GM23338 (cell line): ENCODE results near the gene SHISA4. TPM values are rescaled to one million over a fixed set of nuclear protein-coding genes. Genes with fewer than 3 reads are reported as not detected.

Experiments
- ATAC-seq: fragments of 200-7000 bp; cut with Tn5 transposase; 3 replicates; pipeline ENCODE4 v1.9.1; 2020
- DNase-seq: peaks from one replicate; pipeline ENCODE4 v3.0.0-alpha.2; 2015; ENCODE audit warnings: low spot score
- H2AFZ ChIP-seq: fragments of 200-600 bp; sonication (generic); 2 replicates; pipeline ENCODE4 v1.8.0; 2016; ENCODE audit warnings: antibody characterized with exemption, mild to moderate bottlenecking, moderate library complexity
- H3F3A ChIP-seq: fragments of 200-600 bp; sonication (generic); replicated peaks from 2 replicates; pipeline ENCODE4 v1.8.0; 2017; ENCODE audit warnings: antibody characterized with exemption, mixed run types, low read depth
- H3K27ac ChIP-seq: fragments of 200-600 bp; sonication (generic); 2 replicates; pipeline ENCODE4 v1.6.1; 2016; ENCODE audit warnings: low read depth
- H3K27me3 ChIP-seq: fragments of 200-600 bp; sonication (generic); 2 replicates; pipeline ENCODE4 v1.8.0; 2016; ENCODE audit warnings: mild to moderate bottlenecking, mixed run types, moderate library complexity; ENCODE audit not compliant: insufficient read depth
- H3K36me3 ChIP-seq: fragments of 200-600 bp; sonication (generic); 2 replicates; pipeline ENCODE4 v1.8.0; 2016; ENCODE audit warnings: mild to moderate bottlenecking; ENCODE audit not compliant: insufficient read depth
- H3K4me1 ChIP-seq: fragments of 200-600 bp; sonication (generic); 2 replicates; pipeline ENCODE4 v1.8.0; 2016; ENCODE audit warnings: mild to moderate bottlenecking, moderate library complexity; ENCODE audit not compliant: insufficient read depth
- H3K4me2 ChIP-seq: fragments of 200-600 bp; sonication (generic); 2 replicates; pipeline ENCODE4 v1.7.1; 2017; ENCODE audit warnings: mixed run types
- H3K4me3 ChIP-seq: fragments of 200-600 bp; sonication (generic); 2 replicates; pipeline ENCODE4 v1.6.1; 2016; ENCODE audit warnings: mixed run types
- H3K79me2 ChIP-seq: fragments of 200-600 bp; sonication (generic); replicated peaks from 2 replicates; pipeline ENCODE4 v1.8.0; 2017; ENCODE audit warnings: mild to moderate bottlenecking; ENCODE audit not compliant: insufficient read depth
- H3K9me2 ChIP-seq: fragments of 200-600 bp; sonication (generic); 2 replicates; pipeline ENCODE4 v1.8.0; 2017; ENCODE audit not compliant: insufficient read depth
- H4K20me1 ChIP-seq: fragments of 200-600 bp; sonication (generic); replicated peaks from 2 replicates; pipeline ENCODE4 v1.8.0; 2017; ENCODE audit warnings: mild to moderate bottlenecking; ENCODE audit not compliant: insufficient read depth
- H3K27ac Mint-ChIP-seq: 2 replicates; pipeline ENCODE4 v1.8.0; 2020; ENCODE audit warnings: inconsistent platforms, mild to moderate bottlenecking, moderate library complexity, mixed read lengths
- H3K27me3 Mint-ChIP-seq: 3 replicates; pipeline ENCODE4 v1.8.0; 2022; ENCODE audit warnings: low read depth, mild to moderate bottlenecking, moderate library complexity, mixed read lengths, inconsistent platforms; ENCODE audit not compliant: insufficient read depth, poor library complexity
- H3K36me3 Mint-ChIP-seq: 3 replicates; pipeline ENCODE4 v1.8.0; 2021; ENCODE audit warnings: low read depth, mild to moderate bottlenecking, inconsistent platforms, moderate library complexity, mixed read lengths
- H3K4me1 Mint-ChIP-seq: 3 replicates; pipeline ENCODE4 v1.8.0; 2020; ENCODE audit warnings: mild to moderate bottlenecking, inconsistent platforms, mixed read lengths
- H3K4me3 Mint-ChIP-seq: 3 replicates; pipeline ENCODE4 v1.8.0; 2021; ENCODE audit warnings: moderate library complexity, mild to moderate bottlenecking, inconsistent platforms, mixed read lengths
- H3K9me3 Mint-ChIP-seq: 3 replicates; pipeline ENCODE4 v1.8.0; 2020; ENCODE audit warnings: moderate library complexity, mild to moderate bottlenecking, inconsistent platforms, mixed read lengths
- CREB1 ChIP-seq: fragments of 250-450 bp; sonication (Bioruptor Pico); IDR thresholded peaks from 2 replicates; pipeline ENCODE4 v1.5.0; 2020; ENCODE audit warnings: low read depth, mild to moderate bottlenecking, moderate library complexity
- CTCF ChIP-seq, 2 experiments: fragments of 200-600 bp in 1 of 2; sonication (generic) in 1 of 2; conservative IDR thresholded peaks; 2 replicates each; pipeline versions ENCODE4 v1.5.1 to v1.6.1; 2016 to 2017; ENCODE audit warnings: antibody characterized with exemption in 2 of 2, low read depth in 2 of 2, mild to moderate bottlenecking in 2 of 2, moderate library complexity in 1 of 2
- ETS1 ChIP-seq: IDR thresholded peaks from 2 replicates; pipeline ENCODE4 v1.6.1; 2016; ENCODE audit warnings: antibody characterized with exemption
- EZH2 ChIP-seq: fragments of 200-600 bp; sonication (generic); IDR thresholded peaks from one replicate; pipeline ENCODE4 v1.8.0; 2017; ENCODE audit warnings: antibody characterized with exemption, mild to moderate bottlenecking, low read depth; ENCODE audit not compliant: unreplicated experiment
- EZH2phosphoT487 ChIP-seq: fragments of 200-600 bp; sonication (generic); IDR thresholded peaks from one replicate; pipeline ENCODE4 v1.8.1; 2018; ENCODE audit warnings: antibody characterized with exemption; ENCODE audit not compliant: unreplicated experiment
- NANOG ChIP-seq: IDR thresholded peaks from 2 replicates; pipeline ENCODE4 v1.6.1; 2016; ENCODE audit warnings: antibody characterized with exemption, borderline replicate concordance
- POLR2AphosphoS5 ChIP-seq: IDR thresholded peaks from 2 replicates; pipeline ENCODE4 v1.6.1; 2016; ENCODE audit warnings: antibody characterized with exemption, low read depth
- REST ChIP-seq: IDR thresholded peaks from one replicate; pipeline ENCODE4 v1.6.1; 2018; ENCODE audit warnings: antibody characterized with exemption; ENCODE audit not compliant: unreplicated experiment
- STAT1 ChIP-seq: IDR thresholded peaks from one replicate; pipeline ENCODE4 v1.6.1; 2016; ENCODE audit warnings: antibody characterized with exemption; ENCODE audit not compliant: unreplicated experiment
- ZNF114 ChIP-seq: fragments of 250-450 bp; sonication (Bioruptor Pico); IDR thresholded peaks from 2 replicates; pipeline ENCODE4 v1.5.0; 2020; ENCODE audit warnings: mild to moderate bottlenecking, moderate library complexity
- ZNF331 ChIP-seq: fragments of 250-450 bp; sonication (Bioruptor Pico); IDR thresholded peaks from 2 replicates; pipeline ENCODE4 v1.5.0; 2020; ENCODE audit warnings: low read depth, mild to moderate bottlenecking, moderate library complexity
- polyA plus RNA-seq: library from polyadenylated mRNA; unstranded; fragments of >200 nt; fragmentation: Nextera tagmentation; extraction: Ambion mirVana; gene quantifications from 2 replicates; pipeline ENCODE4 v1.2.1, GENCODE V29; 2016
- total RNA-seq: library from RNA; depleted of rRNA; stranded (reverse); fragments of >200 nt; shearing (Covaris generic); gene quantifications from 2 replicates; pipeline ENCODE4 v1.2.3, GENCODE V29; 2014

SHISA4 gene
- total and polyA plus RNA-seq, 2 experiments from 2014 or later = 8.0 to 9.2 TPM

GRCh38 chr1:201930137-201930536 lies 41.4 kb downstream of the SHISA4 start:
- no peak overlapping the region for H3K27ac Mint-ChIP-seq
- H3K4me3 Mint-ChIP-seq = no peak overlapping the region
- Histone ChIP-seq H4K20me1 (no peaks in the 10 kb centered on the region), H2AFZ (no peak overlapping the region), H3K79me2 (no peaks in the 10 kb centered on the region), H3K4me1 (no peaks in the 10 kb centered on the region), H3K36me3 (no peaks in the 10 kb centered on the region), H3F3A (no peaks in the 10 kb centered on the region), H3K27me3 (no peaks in the 10 kb centered on the region), H3K9me2 (0 out of 2 replicates have a peak, but pooled peaks cover 4% of the 10 kb centered on the region), H3K27ac (no peak overlapping the region), H3K4me2 (no peak overlapping the region), H3K4me3 (no peak overlapping the region)
- no peak for DNase-seq
- TF ChIP-seq STAT1 = no peak
- no peak for ATAC-seq
- H3K4me1 Mint-ChIP-seq = no peaks in the 10 kb centered on the region
- H3K36me3 Mint-ChIP-seq = no peaks in the 10 kb centered on the region
- H3K9me3 Mint-ChIP-seq = no peaks in the 10 kb centered on the region
- H3K27me3 Mint-ChIP-seq = no peaks in the 10 kb centered on the region

- no peak overlapping the region for H3K4me3 ChIP-seq
- H3K27me3 ChIP-seq = no peaks in the 10 kb centered on the region
- H3K27ac ChIP-seq = no peak overlapping the region
- H3F3A ChIP-seq = no peaks in the 10 kb centered on the region
- Mint-ChIP-seq H3K36me3 (no peaks in the 10 kb centered on the region), H3K27me3 (no peaks in the 10 kb centered on the region), H3K9me3 (no peaks in the 10 kb centered on the region), H3K4me3 (no peak overlapping the region), H3K4me1 (no peaks in the 10 kb centered on the region), H3K27ac (no peak overlapping the region)
- no peaks in the 10 kb centered on the region for H3K4me1 ChIP-seq
- H3K9me2 ChIP-seq = 0 out of 2 replicates have a peak, but pooled peaks cover 4% of the 10 kb centered on the region
- no peaks in the 10 kb centered on the region for H3K79me2 ChIP-seq
- H3K4me2 ChIP-seq = no peak overlapping the region
- no peak for ATAC-seq
- no peaks in the 10 kb centered on the region for H3K36me3 ChIP-seq
- no peak for DNase-seq
- H2AFZ ChIP-seq = no peak overlapping the region
- H4K20me1 ChIP-seq = no peaks in the 10 kb centered on the region
- TF ChIP-seq REST = no peak
- no peak for TF ChIP-seq ETS1
- no peak for TF ChIP-seq POLR2AphosphoS5
- TF ChIP-seq ZNF331 (CRISPR knock-in tag) = no peak
- no peak for TF ChIP-seq ZNF114
- TF ChIP-seq EZH2 = no peak
- no peak for TF ChIP-seq STAT1
- TF ChIP-seq EZH2phosphoT487 = no peak
- TF ChIP-seq CTCF (conservative IDR thresholded peaks at IDR 0.05; ENCODE audit: low read depth in 2 of 2) = no peak
- TF ChIP-seq CREB1 (CRISPR knock-in tag) = no peak
- TF ChIP-seq NANOG = no peak
Measured at GRCh38 chr1:201930803-201931202, 42.1 kb downstream of the SHISA4 start.
